ENCODE results near the gene APH1A.

DNA sequence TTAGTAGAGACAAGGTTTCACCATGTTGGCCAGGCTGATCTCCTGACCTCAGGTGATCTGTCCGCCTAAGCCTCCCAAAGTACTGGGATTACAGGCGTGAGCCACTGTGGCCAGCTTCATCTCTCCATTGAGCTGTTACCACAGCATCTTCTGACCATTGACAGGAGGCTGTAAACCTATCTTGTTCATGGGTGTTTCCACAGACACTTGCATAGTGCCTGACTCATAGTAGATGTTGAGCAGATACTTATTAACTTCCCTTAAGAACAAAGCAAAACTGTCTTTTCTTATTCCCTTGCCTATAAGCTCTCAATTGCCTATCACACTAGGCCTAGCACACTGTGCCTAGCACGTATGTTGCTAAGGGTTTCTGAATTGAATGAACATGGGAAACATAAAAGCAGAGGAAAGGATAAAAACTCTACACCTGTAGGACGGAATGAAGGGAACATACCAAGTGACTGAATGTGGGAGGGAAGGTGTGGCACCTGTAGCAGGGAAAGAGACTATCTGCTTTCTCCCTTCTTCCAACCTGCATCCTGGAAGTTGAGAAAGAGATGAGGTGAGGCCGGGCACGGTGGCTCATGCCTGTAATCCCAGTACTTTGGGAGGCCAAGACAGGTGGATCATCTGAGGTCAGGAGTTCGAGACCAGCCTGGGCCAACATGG lies 2.6 kb upstream of the APH1A start:
- TF ChIP-seq, protein P1, sequence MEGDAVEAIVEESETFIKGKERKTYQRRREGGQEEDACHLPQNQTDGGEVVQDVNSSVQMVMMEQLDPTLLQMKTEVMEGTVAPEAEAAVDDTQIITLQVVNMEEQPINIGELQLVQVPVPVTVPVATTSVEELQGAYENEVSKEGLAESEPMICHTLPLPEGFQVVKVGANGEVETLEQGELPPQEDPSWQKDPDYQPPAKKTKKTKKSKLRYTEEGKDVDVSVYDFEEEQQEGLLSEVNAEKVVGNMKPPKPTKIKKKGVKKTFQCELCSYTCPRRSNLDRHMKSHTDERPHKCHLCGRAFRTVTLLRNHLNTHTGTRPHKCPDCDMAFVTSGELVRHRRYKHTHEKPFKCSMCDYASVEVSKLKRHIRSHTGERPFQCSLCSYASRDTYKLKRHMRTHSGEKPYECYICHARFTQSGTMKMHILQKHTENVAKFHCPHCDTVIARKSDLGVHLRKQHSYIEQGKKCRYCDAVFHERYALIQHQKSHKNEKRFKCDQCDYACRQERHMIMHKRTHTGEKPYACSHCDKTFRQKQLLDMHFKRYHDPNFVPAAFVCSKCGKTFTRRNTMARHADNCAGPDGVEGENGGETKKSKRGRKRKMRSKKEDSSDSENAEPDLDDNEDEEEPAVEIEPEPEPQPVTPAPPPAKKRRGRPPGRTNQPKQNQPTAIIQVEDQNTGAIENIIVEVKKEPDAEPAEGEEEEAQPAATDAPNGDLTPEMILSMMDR (IDR thresholded peaks at IDR 0.05), result no peak
- TF ChIP-seq POLR2A (IDR thresholded peaks at IDR 0.05), result no peak

All from breast epithelium (tissue), 3 donors.